NCI-H2107 (cell line): ENCODE data around the gene IFT43.

Experiments used
- DNase-seq: peaks from one replicate; lab custom pipeline; 2025; lab: John Stamatoyannopoulos, UW

IFT43 gene

DNA sequence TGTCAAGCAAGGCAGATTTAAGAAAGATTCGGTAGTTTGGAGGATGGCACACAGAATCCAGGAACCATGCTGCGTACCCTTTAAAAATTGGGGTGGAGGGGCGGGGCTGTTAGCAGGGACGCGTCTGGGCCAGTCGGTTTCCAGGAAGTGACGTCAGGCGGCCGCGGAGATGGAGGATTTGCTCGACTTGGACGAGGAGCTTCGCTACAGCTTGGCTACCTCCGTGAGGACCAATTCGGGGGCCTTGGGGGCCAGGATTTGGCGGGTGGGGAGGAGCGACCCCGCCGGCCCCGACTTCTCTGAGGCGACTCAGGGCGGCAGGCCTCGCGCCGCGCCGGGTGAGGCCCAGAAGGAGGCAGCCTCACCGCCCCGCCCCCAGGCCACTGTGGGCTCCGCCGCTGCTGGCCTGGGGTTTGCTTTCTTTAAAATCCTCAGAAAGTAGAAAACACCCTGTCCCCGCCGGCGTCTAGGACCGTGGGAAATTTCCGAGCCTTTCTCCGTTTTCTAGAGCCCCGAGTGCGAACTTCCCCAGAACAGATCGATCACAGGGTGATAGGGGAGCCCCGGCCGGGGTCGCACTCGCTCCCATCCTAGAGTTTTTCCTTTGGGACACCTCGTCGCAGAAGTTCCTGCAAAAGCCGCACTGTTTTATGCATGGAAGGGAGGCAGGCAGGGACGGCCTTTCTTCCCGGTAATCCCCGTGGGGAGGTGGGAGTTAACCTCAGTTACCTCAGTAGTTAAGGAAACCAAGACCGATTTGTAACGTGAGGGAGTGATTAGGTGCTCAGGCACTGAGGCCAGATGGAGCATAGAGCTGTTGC is at the start of gene IFT43:
Gene IFT43 (plus strand): TSS at position 146 of the 821 bp plus-strand sequence. CDS start 24 bp downstream, at position 170.
- peak; percentile 79 for DNase-seq

- no peak for DNase-seq
These were observed 46.4 kb upstream of the IFT43 start for GRCh38 chr14:75939200-75939599.

GRCh38 chr14:75941030-75941429 is 44.5 kb upstream of the IFT43 start:
- no peak for DNase-seq

DNA sequence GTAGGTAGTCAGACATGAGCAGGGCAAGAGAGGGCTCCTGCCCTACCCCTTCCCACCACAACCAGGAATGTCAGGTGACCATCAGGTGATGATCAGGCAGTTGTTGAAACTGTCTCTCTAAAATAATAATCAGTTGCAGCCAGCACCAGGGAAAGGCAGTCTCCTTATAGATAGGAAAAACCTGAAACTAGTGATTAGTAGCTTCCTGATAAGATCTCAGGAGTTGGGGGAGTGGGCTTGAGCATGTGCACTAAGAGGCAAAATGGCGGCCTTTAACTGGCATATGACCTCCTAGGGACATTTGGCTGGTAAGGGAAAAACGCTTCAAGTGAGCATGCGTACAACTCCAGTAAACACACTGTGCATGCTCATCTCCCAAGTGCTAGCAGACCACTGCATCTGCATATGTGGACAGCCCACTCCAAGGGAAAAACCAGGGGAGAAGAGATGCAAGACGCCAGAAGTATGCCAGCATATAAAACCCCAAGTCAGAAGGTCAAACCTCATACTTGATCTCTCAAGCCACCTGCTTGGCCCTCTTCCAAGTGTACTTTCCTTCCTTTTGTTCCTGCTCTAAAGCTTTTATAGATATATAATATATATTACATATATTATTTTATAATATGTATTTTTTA is 40.8 kb upstream of the IFT43 start:
- no peak for DNase-seq

GRCh38 chr14:75946785-75947184 is 38.8 kb upstream of the IFT43 start:
- DNase-seq = no peak

DNA sequence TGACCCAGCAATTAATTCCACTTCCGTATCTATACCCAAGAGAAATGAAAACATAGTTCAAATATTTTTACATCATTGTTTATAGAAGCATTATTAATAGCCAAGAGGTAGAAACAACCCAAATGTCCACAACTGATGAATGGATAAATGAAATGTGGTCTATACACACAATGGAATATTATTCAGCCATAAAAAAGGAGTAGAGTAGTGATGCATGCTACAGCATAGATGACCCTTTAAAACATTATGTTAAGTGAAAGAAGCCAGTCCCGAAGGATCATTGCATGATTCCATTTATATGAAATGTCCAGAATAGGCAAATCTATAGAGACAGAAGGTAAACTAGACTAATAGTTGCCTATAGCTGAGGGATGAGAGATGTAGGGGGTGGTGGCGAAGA is 33.1 kb upstream of the IFT43 start:
- DNase-seq = no peak

- DNase-seq = no peak
These were observed 26.5 kb upstream of the IFT43 start for GRCh38 chr14:75959031-75959430.

DNA sequence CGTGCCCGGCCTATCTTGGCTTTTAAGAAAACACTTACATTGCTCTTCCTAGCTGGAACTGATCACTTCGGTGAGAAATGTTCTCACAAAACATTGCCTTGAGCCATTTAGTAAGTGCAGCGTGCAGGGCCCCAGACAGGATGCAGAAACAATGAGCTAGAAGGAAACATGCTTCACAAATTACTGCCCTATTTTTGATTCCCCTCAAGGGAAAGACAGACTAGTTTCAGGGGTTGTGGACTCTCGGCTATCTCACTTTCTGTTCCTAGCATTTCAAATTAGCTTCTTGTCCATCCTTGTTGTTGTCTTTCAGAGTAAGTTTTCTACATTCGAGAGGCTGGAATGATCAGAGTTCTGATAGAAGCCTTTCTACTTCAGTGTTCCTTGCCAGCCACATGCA is 25.3 kb upstream of the IFT43 start:
- no peak for DNase-seq

DNA sequence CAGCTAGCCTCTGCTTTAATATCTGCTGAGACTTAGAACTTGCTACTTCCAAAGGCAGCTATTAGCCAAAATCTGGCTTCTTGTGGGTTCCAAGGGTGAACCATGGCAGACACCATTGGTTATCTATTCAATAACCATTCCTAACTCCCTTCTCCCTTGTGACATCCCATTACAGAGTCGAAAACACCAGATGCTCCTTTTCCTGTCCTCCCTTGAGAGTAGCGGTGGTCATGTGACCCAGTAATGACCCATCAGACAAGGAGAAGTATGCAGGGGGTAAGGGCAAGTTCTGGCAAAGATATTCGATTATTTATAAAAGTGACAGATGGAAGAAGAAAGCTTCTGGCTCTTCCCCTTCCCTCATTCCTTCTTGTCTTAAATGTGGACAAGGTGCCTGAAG is 23.9 kb upstream of the IFT43 start:
- no peak for DNase-seq

- no peak for DNase-seq
These were observed 17.7 kb upstream of the IFT43 start for GRCh38 chr14:75967866-75968265.

GRCh38 chr14:75968456-75968855 is 17.1 kb upstream of the IFT43 start:
- DNase-seq = no peak

DNA sequence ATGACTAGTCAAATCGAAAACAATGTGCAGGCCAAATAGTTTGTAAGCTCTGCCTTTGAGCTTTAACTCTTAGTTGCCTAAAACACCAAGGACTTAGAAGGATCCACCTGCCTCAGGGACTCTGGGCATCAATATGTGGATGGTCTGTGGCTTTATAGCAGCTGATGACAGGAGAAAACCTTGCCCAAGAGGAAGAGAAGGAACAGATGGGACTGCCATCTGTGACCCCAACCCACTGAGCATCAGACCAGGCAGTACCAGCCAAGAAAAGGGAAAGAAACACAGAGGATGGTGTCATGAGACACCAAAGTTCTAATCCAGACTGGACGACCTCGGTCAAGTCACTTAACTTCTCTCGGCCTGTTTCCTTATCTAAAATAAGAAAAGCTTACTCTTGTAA is 16.4 kb upstream of the IFT43 start:
- no peak for DNase-seq

DNA sequence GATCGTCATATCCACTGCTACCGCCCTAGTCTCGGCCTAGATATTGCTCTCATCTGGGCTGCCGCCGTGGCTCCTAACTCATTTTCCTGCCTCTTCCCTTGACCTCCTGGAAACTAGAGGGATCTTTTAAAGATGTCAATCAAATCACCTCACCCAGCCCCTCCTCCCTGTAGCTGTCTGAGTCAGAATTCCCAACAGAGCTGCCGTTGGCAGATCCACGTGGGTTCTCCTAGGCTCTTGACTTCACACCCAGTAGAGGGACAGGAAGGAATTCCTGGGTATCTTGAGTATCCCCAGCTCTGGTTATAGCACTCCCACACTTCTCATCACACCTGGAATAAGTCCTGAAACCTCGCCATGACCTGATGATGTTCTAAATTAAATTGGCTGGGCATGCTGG is 15.7 kb upstream of the IFT43 start:
- DNase-seq = no peak

- no peak for DNase-seq
These were observed 14.6 kb upstream of the IFT43 start for GRCh38 chr14:75970989-75971388.

GRCh38 chr14:75971509-75971908 is 14.1 kb upstream of the IFT43 start:
- DNase-seq = no peak

GRCh38 chr14:75972801-75973421 is 12.7 kb upstream of the IFT43 start:
- no peak for DNase-seq

- no peak for DNase-seq
These were observed 8.6 kb upstream of the IFT43 start for GRCh38 chr14:75976826-75977581.

GRCh38 chr14:75977582-75977943 is 8.0 kb upstream of the IFT43 start:
- no peak for DNase-seq

DNA sequence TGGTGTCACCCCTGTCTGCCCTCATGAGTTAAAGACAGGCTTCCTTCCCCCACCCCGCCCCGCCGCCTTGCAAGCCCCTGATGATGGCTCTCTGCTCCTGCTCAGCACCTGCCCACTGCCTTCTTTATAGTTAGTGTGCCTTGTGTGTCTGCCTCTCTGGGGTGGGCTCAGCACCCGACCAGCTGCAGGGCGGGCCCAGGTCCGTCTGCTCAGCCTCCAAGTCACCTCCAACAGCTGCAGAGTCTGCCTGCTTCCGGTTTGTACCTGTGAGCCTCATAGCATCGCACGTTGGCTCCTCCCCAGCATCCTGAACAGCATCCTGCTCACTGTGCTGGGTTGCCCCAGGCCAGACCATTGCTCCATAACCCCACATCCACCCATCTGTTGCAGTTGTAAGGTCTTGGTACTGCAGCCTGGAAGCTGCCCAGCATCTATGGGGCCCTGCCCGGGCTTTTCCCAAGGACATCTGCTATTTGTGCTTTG is 7.3 kb upstream of the IFT43 start:
- no peak for DNase-seq

DNA sequence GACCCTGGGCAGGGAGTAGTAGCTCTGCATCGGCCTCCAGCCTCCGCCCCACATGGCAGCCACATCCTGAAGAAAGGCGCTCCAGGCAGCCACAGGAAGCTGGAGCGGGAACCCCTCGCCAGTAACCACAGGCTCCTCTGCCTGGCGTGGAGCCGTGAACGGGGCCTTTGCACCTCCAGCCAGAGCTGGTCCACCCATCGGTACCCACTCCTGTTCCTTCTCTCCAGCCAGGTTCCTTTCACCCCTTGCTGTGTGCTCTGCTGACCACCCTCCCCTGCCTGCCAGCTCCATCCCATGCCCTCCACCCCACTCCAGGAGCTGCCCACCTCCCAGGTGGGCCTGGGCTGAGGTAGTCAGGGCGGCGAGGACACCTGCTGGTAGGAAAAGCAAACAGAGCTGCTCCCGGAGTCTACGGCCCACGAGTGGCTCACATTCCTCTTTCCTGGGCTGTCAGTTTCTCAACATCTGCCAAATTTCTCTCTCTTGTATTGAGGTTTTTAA is 6.4 kb upstream of the IFT43 start:
- no peak for DNase-seq

DNA sequence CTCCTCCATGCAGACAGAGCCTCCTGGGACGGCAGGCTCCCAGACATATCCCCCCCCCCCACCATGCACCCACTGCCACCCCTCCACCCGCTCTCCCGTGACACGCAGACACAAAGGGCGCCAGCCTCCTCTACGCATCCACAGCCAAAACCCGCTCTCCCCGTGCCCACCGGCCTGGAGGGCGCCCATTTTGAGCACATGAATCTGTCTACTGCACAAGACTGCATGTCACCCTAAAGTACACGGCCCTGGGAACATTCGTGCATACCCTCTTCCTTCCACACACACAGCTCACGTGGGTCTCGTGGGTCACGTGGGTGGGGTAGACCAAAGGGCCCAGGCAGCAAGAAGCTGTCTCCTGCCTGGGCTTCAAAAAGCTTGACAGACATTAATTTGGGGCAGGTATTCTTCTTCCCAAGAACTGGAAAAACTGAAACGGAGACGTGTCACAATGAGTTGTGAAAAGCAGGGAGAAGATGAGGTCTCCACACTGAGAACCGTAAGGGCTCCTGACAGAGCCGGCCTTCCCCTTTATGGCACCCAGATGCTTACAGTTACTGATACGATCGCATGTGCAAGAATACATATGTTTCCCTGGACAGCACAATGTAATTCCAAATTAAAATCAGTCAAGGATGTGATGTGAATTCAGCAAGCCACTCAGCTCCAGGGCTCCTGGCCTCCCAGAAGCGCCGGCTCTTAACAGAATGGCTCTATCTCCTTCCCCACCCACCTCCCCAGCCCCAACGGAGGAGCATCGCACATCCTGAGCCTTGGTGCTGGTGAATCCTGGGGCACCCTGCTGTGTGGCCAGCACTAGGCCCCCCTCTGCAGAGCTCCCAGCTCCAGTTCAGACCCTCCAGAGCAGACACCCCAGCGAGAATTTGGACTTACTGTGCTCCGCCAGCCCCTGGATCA is 5.7 kb upstream of the IFT43 start:
- no peak for DNase-seq
